ENCODE measurements around the gene GCKR.
"Not testable (repeated sequence)": the region's sequence is repeated elsewhere in the genome, so short reads cannot be mapped to it uniquely, and the experiment has no call there.

GCKR gene

DNA sequence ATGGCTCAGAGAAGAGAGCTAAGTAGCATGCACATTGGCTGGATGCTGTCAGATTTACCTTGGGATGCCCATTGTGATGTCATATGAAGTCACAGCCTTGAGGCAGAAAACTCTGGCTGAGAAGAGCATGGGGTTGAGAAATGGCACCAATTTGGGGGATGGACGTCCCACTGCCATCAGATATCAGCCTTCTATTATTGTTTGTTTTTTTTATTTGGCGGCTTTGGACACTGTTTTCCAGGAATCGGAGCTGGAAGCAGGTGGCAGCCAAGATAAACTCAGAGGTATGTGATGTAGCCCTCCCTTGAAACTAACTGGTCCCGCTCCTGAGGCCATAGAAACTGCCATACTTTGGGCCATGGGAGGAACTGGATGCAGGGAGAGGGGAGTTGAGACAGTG is 40.6 kb downstream of the GCKR start:
- no peak for TF ChIP-seq ZNF274 (IDR thresholded peaks at IDR 0.05; ENCODE audit: low read depth, low read length)
- H3K4me3 ChIP-seq (ENCODE audit: low read length) = no peak overlapping the region

DNA sequence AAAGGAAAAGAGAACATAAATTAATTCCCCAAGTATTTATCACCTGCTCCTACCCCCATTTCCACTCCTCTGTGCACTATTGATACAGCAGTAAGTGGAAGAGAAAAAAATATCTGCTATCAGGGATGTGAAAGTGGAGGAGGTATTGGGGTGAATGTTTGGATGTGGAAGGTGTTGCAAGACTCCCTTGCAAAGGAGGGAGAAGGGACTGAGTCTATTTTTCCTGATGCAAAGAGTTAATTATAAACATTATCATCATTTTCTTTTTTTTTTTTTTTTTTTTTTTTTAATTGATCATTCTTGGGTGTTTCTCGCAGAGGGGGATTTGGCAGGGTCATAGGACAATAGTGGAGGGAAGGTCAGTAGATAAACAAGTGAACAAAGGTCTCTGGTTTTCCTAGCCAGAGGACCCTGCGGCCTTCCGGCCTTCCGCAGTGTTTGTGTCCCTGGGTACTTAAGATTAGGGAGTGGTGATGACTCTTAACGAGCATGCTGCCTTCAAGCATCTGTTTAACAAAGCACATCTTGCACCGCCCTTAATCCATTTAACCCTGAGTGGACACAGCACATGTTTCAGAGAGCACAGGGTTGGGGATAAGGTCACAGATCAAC is 42.3 kb downstream of the GCKR start:
- H3K4me3 ChIP-seq (ENCODE audit: low read length) = not testable (repeated sequence)

DNA sequence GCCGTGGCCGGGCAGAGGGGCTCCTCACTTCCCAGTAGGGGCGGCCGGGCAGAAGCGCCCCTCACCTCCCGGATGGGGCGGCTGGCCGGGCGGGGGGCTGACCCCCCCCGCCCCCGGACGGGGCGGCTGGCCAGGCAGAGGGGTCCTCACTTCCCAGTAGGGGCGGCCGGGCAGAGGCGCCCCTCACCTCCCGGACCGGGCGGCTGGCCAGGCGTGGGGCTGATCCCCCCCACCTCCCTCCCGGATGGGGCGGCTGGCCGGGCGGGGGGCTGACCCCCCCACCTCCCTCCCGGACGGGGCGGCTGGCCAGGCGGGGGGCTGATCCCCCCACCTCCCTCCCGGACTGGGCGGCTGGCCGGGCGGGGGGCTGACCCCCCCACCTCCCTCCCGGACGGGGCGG is 43.0 kb downstream of the GCKR start:
- H3K4me3 ChIP-seq (ENCODE audit: low read length) = not testable (repeated sequence)

DNA sequence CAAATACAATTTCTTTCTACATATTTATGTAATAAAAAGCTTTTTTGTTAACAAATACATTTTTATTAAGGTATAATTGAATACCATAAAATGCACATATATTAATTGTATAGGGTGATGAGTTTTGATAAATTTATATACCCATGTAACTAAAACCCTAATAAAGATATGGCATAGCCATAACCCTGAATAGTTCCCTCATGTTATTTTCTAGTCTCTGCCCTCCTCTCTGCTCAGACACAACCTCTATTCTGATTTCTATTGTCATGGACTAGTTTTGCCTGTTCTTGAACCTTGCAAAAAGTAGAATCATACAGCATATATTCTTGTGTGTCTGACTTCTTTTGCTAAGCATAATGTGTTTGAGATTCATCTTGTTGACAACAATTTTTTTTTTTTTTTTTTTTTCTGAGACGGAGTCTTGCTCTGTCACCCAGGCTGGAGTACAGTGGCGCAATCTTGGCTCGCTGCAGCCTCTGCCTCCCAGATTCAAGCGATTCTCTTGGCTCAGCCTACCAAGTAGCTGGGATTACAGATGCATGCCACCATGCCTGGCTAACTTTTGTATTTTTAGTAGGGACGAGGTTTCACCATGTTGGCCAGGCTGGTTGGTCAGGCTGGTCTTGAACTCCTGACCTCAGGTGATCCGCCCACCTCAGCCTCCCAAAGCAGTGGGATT is 47.6 kb downstream of the GCKR start:
- no peak for TF ChIP-seq ZNF274 (IDR thresholded peaks at IDR 0.05; ENCODE audit: low read depth, low read length)
- H3K4me3 ChIP-seq (ENCODE audit: low read length) = no peak overlapping the region

DNA sequence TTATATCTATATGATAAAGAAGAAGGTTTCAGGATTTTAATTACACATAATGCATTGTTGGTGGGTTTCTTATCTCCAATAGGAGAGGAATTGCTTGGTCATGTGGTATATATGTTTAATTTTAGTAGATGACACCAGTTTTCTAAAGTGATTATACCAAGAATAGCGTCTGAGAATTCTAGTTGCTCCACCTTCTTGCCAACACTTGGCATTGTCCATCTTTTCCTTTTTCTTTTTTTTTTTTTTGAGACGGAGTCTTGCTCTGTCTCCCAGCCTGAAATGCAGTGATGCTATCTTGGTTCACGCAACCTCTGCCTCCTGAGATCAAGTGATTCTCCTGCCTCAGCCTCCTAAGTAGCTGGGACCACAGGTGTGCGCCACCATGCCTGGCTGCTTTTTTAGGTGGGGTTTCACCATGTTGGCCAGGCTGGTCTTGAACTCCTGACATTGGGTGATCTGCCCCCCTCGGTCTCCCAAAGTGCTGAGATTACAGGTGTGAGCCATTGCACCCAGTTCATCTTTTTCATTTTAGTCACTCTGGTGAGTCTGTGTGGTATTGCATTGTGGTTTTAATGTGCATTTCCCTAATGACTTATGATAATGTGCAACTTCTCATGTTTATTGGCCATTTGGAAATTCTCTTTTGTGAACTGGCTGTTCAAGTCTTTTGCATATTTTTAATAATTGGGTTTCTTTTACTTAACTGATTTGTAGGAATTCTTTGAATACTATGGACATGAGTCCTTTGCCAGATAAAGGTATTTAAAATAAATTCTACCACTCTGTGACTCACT is 48.9 kb downstream of the GCKR start:
- no peak overlapping the region for H3K4me3 ChIP-seq (ENCODE audit: low read length)
- no peak for TF ChIP-seq ZNF274 (IDR thresholded peaks at IDR 0.05; ENCODE audit: low read depth, low read length)

DNA sequence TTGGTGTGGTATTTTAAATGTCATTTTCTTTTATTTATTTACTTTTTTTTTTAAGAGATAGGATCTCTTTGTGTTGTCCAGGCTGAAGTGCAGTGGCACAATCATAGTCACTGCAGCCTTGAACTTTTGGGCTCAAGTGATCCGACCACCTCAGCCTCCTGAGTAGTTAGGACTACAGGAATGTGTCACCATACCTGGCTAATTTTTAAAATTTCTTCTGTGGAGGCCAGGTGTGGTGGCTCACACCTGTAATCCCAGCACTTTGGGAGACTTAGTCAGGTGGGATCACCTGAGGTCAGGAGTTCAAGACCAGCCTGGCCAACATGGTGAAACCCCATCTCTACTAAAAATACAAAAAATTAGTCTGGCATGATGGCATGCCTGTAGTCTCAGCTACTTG is 52.7 kb downstream of the GCKR start:
- H3K4me3 ChIP-seq (ENCODE audit: low read length) = no peak overlapping the region
- TF ChIP-seq ZNF274 (IDR thresholded peaks at IDR 0.05; ENCODE audit: low read depth, low read length) = no peak

DNA sequence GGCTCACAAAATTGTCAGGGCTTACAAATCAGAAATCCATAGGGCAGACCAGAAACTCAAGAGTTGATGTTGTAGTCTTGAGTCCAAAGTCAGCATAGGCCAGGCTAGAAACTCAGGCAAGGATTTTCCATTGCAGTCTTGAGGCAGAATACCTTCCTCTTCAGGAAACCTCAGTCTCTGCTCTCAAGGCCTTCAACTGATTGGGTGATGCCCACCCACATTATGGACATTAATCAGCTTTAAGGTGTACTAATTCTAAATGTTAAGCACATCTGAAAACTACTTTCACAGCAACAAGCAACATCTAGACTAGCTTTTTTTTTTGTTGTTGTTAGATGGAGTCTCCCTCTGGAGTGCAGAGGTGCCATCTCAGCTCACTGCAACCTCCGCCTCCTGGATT is 54.9 kb downstream of the GCKR start:
- TF ChIP-seq ZNF274 (IDR thresholded peaks at IDR 0.05; ENCODE audit: low read depth, low read length) = no peak
- H3K4me3 ChIP-seq (ENCODE audit: low read length) = no peak overlapping the region

DNA sequence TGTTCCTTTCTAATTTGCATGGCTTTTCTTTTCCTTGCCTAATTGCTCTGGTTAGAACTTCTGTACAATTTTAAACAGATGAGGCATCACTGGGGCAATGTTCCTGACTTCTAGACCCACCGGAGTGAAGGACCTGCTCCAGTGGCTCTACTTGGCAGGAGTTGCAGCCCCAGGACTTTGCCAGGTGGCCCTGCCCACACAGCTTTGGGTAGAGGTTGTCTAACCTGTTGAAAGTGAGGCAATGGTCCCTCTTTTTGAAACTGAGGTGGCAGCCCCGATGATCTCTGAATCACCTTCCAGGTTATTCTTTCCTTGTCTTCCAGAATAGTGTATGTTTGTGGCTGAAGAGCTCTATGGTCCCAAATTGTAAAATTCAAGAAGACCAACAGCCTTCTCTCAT is 56.3 kb downstream of the GCKR start:
- H3K4me3 ChIP-seq (ENCODE audit: low read length) = no peak overlapping the region
- TF ChIP-seq ZNF274 (IDR thresholded peaks at IDR 0.05; ENCODE audit: low read depth, low read length) = no peak

DNA sequence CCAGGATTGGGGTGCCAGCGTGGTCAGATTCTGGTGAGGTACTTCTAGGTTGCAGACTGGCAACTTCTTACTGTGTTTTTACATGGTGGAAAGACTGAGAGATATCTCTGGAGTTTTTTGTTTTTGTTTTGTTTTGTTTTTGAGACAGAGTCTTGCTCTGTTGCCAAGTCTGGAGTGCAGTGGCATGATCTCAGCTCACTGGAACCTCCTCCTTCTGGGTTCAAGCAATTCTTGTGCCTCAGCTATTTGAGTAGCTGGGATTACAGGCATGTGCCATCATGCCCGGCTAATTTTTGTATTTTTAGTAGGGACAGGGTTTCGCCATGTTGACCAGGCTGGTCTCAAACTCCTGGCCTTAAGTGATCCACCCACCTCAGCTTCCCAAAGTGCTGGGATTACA is 57.8 kb downstream of the GCKR start:
- not testable (repeated sequence) for H3K4me3 ChIP-seq (ENCODE audit: low read length)

DNA sequence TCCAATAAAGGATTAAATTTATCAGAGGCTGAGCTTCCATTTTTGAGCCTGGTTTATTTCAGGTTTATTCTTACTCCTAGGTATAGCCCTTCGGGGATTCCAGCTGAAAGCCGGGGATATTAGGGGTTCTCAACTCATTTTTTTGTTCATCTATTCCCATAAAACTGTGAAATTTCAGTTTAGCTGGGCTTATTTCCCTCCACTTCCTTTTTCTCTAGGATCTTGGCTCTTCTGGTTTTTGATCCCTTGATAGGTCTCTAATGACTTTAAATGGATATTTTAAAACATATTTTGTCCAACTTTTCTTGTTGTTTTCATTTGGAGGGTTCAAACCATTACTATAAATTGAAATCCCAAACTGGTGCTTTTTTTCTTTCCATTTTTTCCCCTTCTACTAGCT is 62.6 kb downstream of the GCKR start:
- TF ChIP-seq ZNF274 (IDR thresholded peaks at IDR 0.05; ENCODE audit: low read depth, low read length) = no peak
- H3K4me3 ChIP-seq (ENCODE audit: low read length) = no peak overlapping the region

DNA sequence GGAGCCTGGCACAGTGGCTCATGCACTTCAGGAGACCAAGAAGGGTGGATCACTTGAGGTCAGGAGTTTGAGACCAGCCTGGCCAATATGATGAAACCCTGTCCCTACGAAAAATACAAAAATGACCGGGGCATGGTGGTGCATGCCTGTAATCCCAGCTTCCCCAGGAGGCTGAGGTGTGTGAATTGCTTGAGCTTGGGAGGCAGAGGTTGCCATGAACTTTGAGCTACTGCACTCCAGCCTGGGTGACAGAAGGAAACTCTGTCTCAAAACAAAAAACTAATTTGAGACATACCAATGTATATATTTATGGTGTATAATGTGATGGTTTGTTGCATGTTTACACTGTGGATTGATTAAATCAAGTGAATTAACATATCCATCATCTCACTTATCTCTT is 64.4 kb downstream of the GCKR start:
- no peak for TF ChIP-seq ZNF274 (IDR thresholded peaks at IDR 0.05; ENCODE audit: low read depth, low read length)
- H3K4me3 ChIP-seq (ENCODE audit: low read length) = no peak overlapping the region

DNA sequence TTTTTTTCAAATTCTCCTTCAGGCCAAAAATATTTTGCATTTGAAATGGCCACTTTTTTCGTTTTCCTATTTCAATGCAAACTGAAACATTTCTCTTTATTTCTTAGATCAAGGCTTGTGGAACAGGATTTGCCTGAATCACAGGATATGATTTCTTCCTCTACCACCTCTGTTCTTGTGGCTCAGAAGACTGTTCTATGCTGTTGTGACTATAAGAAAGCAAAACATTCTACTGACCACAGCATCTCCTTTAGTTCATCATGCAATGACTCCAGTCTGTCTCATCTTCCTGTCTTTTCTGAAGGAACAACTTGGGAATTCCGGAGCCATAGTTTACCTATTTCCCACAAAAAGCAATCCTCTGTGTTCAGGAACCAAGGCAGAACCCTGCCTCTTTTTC is 70.0 kb downstream of the GCKR start:
- no peak for TF ChIP-seq ZNF274 (IDR thresholded peaks at IDR 0.05; ENCODE audit: low read depth, low read length)
- H3K4me3 ChIP-seq (ENCODE audit: low read length) = no peak overlapping the region

DNA sequence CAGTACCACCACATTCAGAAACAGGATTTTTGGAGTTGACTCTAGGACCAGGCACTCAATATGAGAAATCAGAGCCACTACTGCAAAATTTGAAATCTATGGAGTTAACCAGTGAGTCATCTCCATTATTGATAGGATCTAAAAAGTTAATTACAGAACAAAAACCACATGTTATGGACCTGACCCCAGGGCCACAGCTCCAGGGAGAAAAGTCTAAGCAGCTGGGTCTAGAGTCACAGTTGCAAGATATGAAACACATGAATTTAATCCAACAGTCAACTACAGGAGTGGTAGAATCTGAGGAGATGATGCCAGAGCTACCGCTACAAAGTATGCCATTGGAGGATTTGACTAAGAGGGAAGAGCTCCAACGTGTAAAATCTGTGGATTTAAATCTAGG is 72.8 kb downstream of the GCKR start:
- H3K4me3 ChIP-seq (ENCODE audit: low read length) = no peak overlapping the region
- TF ChIP-seq ZNF274 (IDR thresholded peaks at IDR 0.05; ENCODE audit: low read depth, low read length) = no peak

DNA sequence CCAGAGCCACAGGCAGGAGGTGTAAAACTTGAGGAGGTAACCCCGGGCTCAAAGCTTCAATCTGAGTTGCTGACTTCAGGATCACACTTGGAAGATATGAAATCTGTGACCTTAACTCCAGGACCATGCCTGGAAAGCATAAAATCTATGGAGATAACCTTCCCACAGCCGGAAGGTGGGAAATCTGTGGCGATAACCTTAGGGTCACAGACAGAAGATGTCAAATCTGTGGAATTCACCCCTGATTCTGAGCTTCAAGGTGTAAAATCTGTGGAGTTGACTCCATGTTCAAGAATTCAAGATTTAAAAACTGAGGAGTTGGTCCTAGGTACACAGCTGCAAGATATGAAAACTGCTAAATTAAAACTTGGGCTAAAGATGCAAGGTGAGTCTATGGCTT is 74.6 kb downstream of the GCKR start:
- H3K4me3 ChIP-seq (ENCODE audit: low read length) = no peak overlapping the region
- no peak for TF ChIP-seq ZNF274 (IDR thresholded peaks at IDR 0.05; ENCODE audit: low read depth, low read length)

DNA sequence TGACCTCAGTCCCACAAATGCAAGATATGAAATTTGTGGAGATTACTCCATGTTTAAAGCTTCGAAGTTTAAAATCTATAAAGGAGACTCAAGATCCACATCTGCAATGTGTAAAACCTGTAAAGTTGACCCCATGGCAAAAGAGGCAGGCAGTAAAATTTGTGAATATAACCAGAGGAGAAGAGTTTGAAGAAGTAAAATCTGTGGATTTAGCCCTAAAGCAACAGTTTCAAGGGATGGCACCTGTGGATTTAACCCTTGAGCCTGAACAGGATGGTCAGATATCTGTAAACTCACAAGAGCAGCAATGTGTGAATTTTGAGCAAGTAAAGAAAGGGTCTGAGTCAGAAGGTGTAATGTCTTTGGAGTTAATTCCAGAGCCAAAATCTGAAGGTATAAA is 75.0 kb downstream of the GCKR start:
- H3K4me3 ChIP-seq (ENCODE audit: low read length) = no peak overlapping the region
- TF ChIP-seq ZNF274 (IDR thresholded peaks at IDR 0.05; ENCODE audit: low read depth, low read length) = no peak

Data from GM08714 (cell line).